HG03439 (cell line): ENCODE data around the gene LCLAT1.
"Not testable (repeated sequence)": the region's sequence is repeated elsewhere in the genome, so short reads cannot be mapped to it uniquely, and the experiment has no call there.

Source experiments
- ATAC-seq: cut with Tn5 transposase; IDR thresholded peaks from one replicate; pipeline ENCODE4 v1.9.1; 2021; ENCODE audit warnings: mild to moderate bottlenecking, moderate library complexity; ENCODE audit not compliant: unreplicated experiment

Gene LCLAT1

DNA sequence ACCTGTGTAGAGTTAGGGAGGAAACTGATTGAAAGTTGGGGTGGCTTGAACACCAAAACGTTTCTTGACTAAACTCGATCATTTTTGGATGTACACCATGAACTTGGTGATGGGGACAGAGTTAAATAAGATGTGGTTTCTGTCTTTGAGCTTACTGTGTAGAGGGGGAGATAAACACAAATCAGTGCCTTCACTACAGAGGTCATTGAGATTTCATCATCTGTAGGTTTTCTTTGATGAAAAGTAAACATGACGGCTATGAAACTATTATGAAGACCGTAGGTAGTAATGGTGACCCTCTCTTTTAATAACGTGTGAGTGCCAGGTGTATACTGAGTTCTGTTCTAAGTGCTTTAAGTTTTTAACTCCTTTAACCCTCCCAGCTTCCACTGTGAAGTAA is 6.5 kb downstream of the LCLAT1 start:
- ATAC-seq, result no peak

DNA sequence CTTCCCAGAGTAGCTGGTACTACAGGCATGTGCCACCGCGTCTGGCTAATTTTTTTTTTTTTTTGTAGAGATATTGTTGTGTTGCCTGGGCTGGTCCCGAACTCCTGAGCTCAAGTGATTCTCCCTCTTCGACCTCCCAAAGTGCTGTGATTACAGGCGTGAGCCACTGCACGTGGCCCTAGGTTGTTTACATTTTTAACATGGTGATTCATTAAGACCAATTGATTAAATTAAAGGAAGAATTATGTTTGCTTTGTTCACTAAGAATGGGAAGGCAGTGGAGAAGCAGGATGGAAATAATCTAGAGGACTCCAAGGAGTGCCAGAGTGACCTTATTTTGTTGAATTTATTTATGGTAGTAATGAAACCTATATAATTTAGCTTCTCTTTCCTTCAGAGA is 7.5 kb downstream of the LCLAT1 start:
- ATAC-seq, result no peak

DNA sequence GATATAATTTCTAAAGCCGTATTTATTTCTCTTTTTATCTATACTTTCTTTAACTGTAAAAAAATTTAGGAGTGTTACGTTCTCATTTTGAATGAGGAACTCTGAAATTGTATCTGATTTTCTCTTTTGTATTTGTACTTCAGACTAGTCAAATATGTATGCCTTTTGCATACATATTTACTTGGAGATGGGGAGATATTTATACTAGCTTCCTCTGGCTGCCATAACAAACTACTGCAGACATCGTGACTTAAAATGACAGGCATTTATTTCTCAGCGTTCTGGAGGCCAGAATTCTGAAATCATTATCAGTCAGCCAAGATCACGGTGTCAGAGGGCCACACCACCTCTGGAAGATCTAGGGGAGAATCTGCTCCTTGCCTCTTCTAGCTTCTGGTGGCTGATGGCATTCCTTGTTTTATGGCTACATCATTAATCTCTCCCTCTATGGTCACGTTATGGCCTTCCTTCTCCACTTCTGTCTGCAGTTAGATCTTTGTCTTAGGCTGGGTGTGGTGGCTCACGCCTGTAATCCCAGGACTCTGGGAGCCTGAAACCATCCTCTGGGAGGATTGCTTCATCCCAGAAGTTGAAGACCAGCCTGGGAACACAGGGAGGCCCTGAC is 8.2 kb downstream of the LCLAT1 start:
- no peak for ATAC-seq

DNA sequence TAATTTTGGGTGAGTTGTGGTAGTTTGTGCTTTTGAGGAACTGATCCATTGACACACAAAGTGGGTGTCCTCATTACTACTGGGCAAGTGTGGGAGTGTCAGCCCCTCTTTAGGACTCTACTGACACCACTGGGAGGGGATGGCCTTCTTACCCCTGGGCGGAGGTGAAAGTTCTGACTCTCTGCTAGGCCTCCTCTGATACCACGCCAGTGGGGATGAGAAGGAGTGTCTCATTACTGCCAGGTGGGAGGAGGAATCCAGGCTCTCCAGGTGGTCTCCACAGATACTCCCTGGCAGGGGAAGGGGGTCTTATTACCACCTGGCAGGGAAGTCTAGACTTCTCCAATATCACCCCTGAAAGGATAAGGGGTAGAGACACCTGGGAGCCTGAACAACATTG is 9.1 kb downstream of the LCLAT1 start:
- ATAC-seq, result no peak

DNA sequence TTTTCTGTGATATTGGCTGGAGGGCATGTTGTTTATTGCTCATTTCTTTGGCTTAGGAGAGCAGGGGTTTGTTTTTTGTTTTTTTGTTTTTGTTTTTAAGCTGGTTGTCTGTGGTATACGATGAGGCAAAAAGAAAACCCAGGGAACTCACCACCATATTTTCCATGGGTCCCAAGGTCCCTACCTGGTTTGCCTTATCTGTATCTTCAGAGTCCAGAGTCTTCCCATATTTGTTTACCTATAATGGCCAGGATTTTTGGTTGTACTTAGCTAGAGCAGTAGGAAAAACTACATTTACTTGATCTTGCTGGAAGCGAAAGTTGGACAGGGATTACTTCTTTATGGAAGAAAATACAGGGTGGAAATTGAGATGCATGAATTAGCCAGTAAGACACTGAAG is 9.5 kb downstream of the LCLAT1 start:
- no peak for ATAC-seq

DNA sequence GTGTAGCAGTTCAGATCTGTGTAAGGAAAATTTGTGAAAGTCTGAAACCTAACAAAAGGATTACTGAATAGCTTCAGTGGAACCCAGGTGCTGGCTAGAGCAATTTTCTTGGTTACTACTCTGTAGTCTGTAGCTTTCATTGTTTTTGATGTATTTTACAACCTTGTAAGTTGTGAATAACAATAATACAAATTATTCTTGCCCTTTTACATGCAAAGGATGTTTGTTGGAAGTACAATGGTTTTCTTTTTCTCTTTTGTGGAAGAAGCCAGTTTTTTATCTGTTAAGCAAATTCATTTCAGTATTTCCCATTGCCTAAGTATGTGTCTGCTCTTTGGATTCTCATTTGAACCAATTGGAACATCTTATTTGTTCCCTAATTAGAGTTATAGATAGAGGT is 10.2 kb downstream of the LCLAT1 start:
- no peak for ATAC-seq

DNA sequence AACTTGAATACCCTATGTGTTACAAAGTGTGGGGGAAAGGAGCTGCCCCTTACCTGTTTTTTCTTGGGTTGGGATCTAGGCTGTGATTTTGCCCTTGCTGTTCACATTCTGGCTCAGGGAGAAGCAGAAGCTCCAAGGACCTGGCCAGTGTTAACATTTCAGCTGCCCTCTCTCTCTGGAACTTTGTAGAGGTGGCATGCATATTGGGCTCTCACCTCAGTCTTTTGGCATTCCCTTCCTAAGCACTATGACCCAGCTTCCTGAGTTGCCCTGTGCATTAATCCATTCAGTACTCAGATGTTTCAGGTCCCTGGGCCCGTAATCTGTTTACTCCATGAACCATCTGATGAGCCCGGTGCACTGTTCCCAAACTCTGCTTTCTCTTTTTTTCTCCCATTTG is 12.1 kb downstream of the LCLAT1 start:
- ATAC-seq, result no peak

DNA sequence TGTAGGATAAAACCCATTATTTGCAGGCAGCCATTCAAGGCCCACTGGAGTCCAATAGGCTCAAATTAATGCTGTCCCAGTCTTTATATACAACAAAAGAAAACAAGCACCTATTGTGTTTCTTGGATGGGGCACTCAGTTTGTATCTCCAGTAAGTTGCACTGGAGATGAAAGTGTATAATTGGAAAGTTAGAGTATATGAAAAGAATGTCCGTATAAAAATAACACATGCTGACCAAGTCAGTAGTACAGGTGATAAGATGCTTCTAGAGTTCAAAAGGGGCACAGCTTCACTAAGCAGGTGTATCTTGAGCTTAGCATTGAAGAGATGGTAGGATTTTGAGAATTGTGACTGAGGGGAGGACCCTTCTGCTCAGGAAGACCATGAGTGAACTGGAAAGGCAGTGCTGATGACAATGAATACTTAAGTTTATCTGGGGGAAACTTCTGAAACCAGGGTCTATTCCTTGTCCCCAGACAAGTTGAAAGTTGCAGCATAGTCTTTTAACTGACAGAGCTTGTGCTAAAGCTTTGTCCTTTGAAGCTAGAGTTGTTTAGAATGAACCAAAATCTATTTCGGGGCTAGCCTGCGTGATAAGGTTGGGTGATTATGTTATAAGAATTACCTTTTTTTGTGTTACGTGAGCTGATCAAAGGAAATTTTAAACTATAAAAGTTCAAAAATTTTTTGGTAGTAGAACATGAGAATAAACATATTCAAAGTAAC is 15.2 kb downstream of the LCLAT1 start:
- no peak for ATAC-seq

DNA sequence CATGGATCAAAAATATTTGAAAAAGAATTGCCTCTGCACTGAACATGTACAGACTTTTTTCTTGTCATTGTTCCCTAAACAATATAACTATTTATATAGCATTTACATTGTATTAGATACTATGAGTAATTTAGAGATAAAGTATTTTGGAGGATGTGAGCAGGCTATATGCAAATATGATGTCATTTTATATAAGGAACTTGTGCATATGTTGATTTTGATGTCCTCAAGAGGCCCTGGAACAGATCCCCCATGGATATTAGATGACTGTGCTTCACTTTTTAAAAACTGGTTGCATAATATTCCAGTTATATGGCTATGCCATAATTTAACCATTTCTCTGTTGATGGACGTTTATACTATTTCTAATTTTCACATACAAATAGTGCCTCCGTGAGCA is 16.5 kb downstream of the LCLAT1 start:
- no peak for ATAC-seq

DNA sequence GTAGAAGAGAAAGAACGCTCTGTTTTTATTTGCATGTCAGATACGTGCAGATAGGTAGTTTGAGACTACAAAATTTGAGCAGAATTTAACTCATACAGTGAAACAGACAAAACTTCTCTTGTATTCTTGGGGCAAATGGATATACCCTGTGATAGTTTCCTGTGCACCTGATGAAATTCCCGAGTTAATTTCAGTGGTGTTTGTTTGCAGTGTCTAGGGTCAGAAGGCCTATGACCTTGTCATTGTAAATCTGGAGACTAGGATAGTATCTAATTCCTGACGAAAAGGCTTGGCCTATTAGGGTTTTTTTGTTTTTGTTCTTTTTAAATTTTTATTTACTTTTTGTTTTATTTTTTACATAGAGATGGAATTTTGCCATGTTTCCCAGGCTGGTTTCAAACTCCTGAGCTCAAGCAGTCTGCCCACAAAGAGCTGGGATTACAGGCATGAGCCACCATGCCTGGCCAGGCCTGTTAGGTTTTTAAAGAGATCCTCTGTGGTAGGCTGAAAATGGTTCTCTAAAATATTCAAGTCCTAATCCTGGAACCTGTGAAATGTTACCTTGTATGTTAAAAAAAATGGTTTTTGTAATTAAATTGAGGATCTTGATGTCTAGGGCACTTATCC is 17.6 kb downstream of the LCLAT1 start:
- no peak for ATAC-seq

DNA sequence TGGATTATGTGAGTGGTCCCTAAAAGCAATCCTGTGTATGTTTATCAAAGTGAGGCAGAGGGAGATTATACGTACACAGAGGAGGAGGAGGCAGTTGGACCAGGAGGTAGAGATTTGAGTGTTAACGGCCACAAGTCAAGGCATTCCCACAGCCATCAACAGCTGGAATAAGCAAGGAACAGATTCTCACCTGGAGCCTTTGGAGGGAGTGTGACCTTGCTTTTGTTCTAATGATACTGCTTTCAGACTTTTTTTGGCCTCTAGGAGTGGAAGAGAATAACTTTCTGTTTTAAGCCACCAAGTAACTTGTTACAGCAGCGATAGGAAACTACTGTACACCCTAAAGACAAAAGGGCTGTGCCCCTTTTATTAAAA is 18.1 kb downstream of the LCLAT1 start:
- no peak for ATAC-seq

DNA sequence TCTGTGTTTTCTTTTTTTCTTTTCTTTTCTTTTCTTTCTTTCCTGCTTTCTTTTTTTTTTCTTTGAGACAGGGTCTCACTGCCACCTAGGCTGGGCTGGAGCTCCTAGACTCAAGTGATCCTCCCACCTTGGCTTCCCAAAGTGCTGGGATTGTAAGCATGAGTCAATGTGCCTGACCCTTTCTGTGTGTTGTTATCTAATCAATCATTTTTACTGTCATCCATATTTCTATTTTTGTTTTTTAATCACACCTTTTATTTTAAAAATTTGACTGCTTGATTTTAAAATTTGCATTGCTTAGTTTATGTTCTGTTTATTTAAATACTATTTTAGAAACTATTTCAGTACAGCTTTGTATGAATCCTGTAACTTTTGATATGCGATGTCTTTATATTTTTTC is 19.2 kb downstream of the LCLAT1 start:
- no peak for ATAC-seq

DNA sequence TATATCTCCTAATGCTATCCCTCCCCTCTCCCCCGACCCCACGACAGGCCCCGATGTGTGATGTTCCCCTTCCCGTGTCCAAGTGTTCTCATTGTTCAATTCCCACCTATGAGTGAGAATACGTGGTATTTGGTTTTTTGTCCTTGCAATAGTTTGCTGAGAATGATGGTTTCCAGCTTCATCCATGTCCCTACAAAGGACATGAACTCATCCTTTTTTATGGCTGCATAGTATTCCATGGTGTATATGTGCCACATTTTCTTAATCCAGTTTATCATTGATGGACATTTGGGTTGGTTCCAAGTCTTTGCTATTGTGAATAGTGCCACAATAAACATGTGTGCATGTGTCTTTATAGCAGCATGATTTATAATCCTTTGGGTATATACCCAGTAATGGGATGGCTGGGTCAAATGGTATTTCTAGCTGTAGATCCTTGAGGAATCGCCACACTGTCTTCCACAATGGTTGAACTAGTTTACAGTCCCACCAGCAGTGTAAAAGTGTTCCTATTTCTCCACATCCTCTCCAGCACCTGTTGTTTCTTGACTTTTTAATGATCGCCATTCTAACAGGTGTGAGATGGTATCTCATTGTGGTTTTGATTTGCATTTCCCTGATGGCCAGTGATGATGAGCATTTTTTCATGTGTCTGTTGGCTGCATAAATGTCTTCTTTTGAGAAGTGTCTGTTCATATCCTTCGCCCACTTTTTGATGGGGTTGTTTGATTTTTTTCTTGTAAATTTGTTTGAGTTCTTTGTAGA is 20.2 kb downstream of the LCLAT1 start:
- not testable (repeated sequence) for ATAC-seq

DNA sequence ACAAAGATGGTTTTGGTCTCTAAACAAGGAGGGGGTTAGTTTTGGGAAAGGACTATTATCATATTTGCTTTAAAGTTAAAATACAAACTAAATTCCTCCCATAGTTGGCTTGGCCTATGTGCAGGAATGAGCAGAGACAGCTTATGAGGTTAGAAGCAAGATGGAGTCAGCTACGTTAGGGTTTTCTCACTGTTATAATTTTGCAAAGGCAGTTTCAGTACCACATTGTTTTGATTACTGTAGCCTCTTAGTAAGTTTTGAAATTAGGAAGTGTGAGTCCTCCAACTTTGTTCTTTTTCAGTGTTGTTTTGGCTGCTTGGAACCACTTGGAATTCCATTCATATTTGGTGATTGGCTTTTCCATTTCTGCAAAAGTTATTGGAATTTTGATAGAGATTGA is 23.4 kb downstream of the LCLAT1 start:
- ATAC-seq, result no peak

DNA sequence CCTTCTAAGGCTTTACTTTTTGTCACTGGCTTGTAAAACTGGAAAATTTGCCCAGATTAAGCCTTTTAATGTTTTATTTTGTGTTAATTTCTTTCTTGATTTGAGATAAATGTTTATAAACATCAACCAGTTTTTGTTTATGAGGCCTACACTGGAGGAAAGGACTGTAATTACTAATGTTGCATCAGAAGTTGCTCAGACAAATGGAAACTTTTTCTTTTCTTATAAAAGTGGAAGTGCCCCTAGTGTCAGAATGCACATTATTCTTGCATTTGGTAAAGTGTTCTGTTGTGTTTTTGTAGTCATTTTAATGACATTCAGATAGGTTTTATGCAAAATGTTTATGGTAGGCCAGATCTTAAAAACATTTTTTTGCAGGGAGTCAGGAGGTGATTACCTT is 25.3 kb downstream of the LCLAT1 start:
- ATAC-seq, result no peak

DNA sequence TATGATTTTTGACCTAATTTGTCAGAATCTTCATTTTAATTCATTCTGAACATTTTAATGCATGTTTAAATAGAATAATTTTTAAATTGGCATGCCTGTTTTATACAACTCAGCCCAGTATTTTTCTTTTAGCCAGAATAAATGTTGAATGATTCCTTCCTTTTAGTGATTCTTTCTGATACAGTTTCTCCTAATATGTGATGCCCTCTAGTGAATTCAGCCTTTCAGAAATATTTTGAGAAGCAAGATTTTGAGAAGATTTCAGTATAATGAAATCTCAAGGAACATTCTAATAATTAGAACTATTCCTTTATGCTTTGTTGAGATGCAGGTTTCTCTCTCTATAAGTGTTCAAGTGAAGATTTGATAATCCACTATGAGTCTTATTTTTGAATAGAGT is 28.5 kb downstream of the LCLAT1 start:
- ATAC-seq, result no peak

DNA sequence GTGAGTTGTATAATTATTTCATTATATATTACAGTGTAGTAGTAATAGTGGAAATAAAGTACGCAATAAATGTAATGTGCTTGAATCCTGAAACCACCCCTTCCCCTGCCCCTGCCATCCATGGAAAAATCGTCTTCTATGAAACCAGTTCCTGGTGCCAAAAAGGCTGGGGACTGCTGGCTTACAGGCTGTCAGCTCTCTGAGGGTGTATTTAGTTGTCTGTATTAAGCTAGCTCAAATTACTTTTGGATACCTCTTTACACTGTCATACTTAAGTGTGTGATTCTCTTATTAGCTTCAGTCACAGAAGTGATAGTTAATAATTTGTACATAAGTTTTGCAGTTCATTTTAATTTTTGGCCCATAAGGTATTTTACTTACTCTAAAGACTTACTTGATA is 29.6 kb downstream of the LCLAT1 start:
- no peak for ATAC-seq

DNA sequence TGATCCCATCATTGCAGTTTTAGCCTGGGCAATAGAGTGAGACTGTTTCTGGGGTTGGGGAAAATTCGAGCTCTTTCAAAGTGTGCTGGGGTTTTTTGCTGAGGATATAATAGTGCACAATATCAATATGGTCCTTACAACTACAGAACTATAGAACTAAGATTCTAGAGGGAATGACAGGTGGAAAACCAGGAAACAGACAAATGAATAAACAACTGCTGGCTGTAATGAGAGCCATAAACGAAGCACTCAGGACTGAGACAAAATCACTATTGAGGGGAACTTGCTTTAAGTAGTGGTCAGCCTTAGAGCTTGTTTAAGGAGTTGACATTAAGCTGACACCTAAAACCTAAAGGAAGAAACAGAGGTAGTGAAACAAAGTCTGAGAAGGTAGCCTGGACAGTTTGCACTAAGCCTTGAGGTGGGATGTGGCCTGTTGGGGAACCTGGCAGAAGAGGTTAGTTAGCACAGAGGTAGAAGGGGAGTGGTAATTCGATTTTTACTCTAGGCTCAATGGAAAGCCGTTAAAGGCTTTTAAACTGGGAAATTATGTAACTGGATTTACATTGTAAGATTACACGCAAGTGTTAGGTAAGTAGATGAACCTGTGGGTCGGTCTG is 33.8 kb downstream of the LCLAT1 start:
- no peak for ATAC-seq

DNA sequence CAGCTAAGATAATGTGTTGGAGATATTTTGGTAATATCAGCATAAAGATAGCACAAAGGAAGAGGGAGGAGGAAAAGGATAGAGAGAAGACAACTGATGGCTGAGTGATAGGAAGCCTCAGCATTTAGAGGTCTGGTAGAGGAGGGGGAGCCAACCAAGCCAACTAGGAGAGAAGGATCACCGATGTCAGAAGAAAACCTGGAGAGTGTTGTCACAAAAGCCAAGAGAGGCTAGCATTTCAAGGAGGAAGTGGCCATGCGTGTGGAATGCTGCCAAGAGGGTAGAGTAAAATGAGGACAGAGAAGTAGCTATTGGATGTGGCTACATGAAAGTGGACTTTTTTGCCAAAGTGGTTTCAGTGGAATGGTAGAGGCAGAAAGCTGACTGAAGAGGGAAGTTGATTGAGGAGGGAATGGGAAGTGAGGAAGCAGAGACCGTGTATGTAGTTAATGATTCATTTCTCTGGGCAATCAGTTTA is 34.3 kb downstream of the LCLAT1 start:
- ATAC-seq, result no peak

DNA sequence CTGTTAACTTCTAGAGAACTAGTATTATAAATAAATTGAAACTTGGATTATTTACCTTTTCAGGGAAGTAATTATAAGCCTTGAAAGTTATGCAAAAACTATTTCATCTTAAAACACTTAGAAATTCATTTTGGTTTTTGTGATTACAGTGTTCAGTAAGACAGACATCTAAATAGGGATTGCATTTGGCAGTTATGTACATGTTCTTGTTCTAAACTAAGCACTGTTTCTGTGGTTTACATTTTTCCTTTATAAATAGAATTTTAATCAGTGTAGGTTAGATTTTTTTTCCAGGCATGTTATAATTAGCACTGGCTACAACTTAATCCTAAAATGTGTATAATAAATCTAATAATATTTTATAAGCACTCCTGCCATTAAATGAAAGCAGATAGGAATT is 35.0 kb downstream of the LCLAT1 start:
- no peak for ATAC-seq

DNA sequence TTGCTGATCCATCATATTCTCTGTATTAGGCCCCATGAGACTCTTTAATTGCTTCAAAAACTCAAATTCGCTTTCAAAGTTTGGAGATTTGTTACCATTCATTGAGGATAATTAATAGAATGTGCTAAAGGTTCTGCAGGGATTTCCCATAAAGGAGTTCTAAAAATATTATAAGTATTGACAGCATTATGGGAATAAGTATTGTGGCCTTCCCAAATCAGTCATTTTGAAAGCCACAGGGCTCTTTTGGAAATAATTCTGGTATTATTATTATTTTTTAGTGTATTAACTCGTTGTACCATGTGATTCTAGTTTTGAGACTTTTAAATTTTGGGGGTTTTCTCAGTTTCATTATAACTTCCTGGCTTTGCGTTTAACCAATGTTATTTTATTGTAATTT is 37.1 kb downstream of the LCLAT1 start:
- no peak for ATAC-seq
